Measurements from ENCODE around the gene TMEM126A.
"Not testable (repeated sequence)": the region's sequence is repeated elsewhere in the genome, so short reads cannot be mapped to it uniquely, and the experiment has no call there.

The TMEM126A gene

DNA sequence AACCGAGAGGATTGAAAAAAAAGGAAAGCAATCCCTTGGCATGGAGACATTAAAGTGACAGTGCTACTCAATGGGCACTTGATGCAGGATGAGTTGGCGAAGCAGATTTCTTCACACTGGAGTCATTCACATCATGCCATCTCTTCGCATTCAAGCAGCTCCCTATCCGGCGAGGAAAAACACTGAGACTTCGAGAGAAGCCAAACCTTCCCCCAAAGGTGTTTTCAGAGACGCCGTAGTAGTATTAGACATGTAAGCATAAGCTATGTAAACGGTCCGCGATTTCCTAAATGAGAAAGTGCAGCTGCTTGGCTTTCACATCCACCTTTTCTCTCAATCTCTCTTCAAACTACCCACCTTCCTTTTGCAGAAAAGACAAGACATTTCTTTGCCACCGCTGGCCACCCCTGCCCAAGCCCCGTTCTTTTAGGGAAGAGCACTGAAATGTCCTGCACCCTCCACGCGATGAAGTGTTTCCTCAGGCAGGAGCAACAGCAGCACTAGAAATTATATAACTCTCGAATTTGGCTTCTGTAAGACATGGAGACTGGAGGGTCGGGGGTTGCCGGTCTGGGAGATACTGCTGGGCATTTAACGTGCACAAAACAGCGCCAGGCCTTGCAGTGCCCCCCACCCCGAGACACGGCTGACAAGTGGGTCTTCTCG, 20.3 kb upstream of the TMEM126A start, which contains the start of gene DLG2:
Gene DLG2, minus strand, starts transcription at position 13 of the 666 bp plus-strand sequence.
- peaks cover 15% of the 10 kb centered on the region for H3K36me3 ChIP-seq (ENCODE audit: control insufficient read depth, insufficient read depth, low read length)
- H3K4me1 ChIP-seq (ENCODE audit: control insufficient read depth, insufficient read depth, low read length), result peaks cover 23% of the 10 kb centered on the region
- H3K27ac ChIP-seq (ENCODE audit: low read depth, low read length), result no peak within 1 kb of the TSS
- H3K9me3 ChIP-seq (ENCODE audit: control insufficient read depth, insufficient read depth, low read depth, low read length), result no peaks in the 10 kb centered on the region
- H3K27me3 ChIP-seq (ENCODE audit: control insufficient read depth, insufficient read depth, low read length), result no peaks in the 10 kb centered on the region
- peak within 1 kb of the TSS; percentile 86 for H3K9ac ChIP-seq (ENCODE audit: low read length)
- peak within 1 kb of the TSS; percentile 85 for H3K4me3 ChIP-seq (ENCODE audit: low read depth, low read length)

GRCh38 chr11:85627998-85628770, 19.6 kb upstream of the TMEM126A start, which contains the start of gene TMEM126B:
Gene TMEM126B, plus strand, starts transcription at chr11:85628593. Its CDS starts 15 bp downstream, at chr11:85628608.
- Histone ChIP-seq H3K27me3 (ENCODE audit: control insufficient read depth, insufficient read depth, low read length) (no peaks in the 10 kb centered on the region), H3K9ac (ENCODE audit: low read length) (peak within 1 kb of the TSS; percentile 89), H3K4me1 (ENCODE audit: control insufficient read depth, insufficient read depth, low read length) (peaks cover 23% of the 10 kb centered on the region), H3K4me3 (ENCODE audit: low read depth, low read length) (peak within 1 kb of the TSS; percentile 85), H3K36me3 (ENCODE audit: control insufficient read depth, insufficient read depth, low read length) (peaks cover 15% of the 10 kb centered on the region), H3K9me3 (ENCODE audit: control insufficient read depth, insufficient read depth, low read depth, low read length) (no peaks in the 10 kb centered on the region), H3K27ac (ENCODE audit: low read depth, low read length) (peak within 1 kb of the TSS; percentile 48; the same call in 1 of the 2 replicates)

- Histone ChIP-seq H3K36me3 (ENCODE audit: control insufficient read depth, insufficient read depth, low read length) (peaks cover 16% of the 10 kb centered on the region), H3K27me3 (ENCODE audit: control insufficient read depth, insufficient read depth, low read length) (no peaks in the 10 kb centered on the region), H3K9me3 (ENCODE audit: control insufficient read depth, insufficient read depth, low read depth, low read length) (no peaks in the 10 kb centered on the region), H3K27ac (ENCODE audit: low read depth, low read length) (peak overlapping the region; percentile 48; the same call in 1 of the 2 replicates), H3K4me1 (ENCODE audit: control insufficient read depth, insufficient read depth, low read length) (peaks cover 23% of the 10 kb centered on the region), H3K9ac (ENCODE audit: low read length) (peak overlapping the region; percentile 89), H3K4me3 (ENCODE audit: low read depth, low read length) (peak overlapping the region; percentile 85)
Measured at GRCh38 chr11:85628771-85629341, 18.9 kb upstream of the TMEM126A start.

- H3K4me3 ChIP-seq (ENCODE audit: low read depth, low read length), result no peak overlapping the region
- H3K4me1 ChIP-seq (ENCODE audit: control insufficient read depth, insufficient read depth, low read length), result peaks cover 3% of the 10 kb centered on the region; the same call in 1 of the 2 replicates
- H3K9me3 ChIP-seq (ENCODE audit: control insufficient read depth, insufficient read depth, low read depth, low read length), result no peaks in the 10 kb centered on the region
- H3K36me3 ChIP-seq (ENCODE audit: control insufficient read depth, insufficient read depth, low read length), result peaks cover 53% of the 10 kb centered on the region
- no peak overlapping the region for H3K9ac ChIP-seq (ENCODE audit: low read length)
- H3K27me3 ChIP-seq (ENCODE audit: control insufficient read depth, insufficient read depth, low read length), result no peaks in the 10 kb centered on the region
- H3K27ac ChIP-seq (ENCODE audit: low read depth, low read length), result no peak overlapping the region
Measured at GRCh38 chr11:85634747-85635146, 13.0 kb upstream of the TMEM126A start.

DNA sequence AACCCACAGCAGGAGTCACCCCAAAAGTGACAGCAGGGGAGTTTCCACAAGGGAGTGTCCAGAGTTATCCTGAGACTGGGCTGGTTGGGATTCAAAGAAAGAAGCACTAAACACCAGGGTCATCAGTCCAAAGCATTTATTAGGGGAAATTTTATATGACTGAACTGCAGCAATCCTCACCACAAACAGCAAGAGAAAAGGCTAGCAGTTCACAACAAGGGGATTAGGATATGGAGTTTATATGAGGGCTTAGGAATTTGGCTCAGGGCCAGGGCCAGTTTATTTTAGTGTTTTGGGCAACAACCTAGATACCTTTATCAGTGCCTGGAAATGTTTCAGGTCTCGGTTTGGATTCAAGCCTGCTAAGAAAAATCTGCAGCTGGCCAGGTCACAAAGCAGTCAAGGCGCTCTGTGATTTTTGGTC, 4.6 kb upstream of the TMEM126A start:
- Histone ChIP-seq H3K9me3 (ENCODE audit: control insufficient read depth, insufficient read depth, low read depth, low read length) (no peaks in the 10 kb centered on the region), H3K4me1 (ENCODE audit: control insufficient read depth, insufficient read depth, low read length) (0 out of 2 replicates have a peak, but pooled peaks cover 3% of the 10 kb centered on the region), H3K36me3 (ENCODE audit: control insufficient read depth, insufficient read depth, low read length) (0 out of 2 replicates have a peak, but pooled peaks cover 2% of the 10 kb centered on the region), H3K27me3 (ENCODE audit: control insufficient read depth, insufficient read depth, low read length) (no peaks in the 10 kb centered on the region), H3K9ac (ENCODE audit: low read length) (no peak overlapping the region), H3K27ac (ENCODE audit: low read depth, low read length) (no peak overlapping the region), H3K4me3 (ENCODE audit: low read depth, low read length) (no peak overlapping the region)

DNA sequence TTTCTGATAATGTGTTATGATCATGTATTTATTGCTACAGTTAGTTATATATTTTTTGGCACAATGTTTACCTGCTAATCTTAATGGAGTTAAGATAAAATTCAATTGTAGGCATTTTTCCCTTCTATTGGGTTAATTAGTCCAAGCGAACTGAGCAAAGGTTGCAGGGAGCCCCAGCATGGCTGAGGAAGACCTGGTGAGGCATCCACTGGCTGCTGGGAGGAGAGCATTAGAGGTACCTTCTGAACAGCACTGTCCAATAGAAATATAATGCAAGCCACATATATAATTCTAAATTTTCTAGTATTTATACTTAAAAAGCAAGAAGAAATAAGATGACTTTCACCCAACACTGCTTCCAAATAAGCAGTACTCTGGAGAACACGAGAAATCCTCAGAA, 689 bp upstream of the TMEM126A start:
- Histone ChIP-seq H3K36me3 (ENCODE audit: control insufficient read depth, insufficient read depth, low read length) (no peaks in the 10 kb centered on the region), H3K9ac (ENCODE audit: low read length) (peak overlapping the region; percentile 75), H3K4me1 (ENCODE audit: control insufficient read depth, insufficient read depth, low read length) (0 out of 2 replicates have a peak, but pooled peaks cover 3% of the 10 kb centered on the region), H3K27ac (ENCODE audit: low read depth, low read length) (peak overlapping the region; percentile 10; the same call in 1 of the 2 replicates), H3K4me3 (ENCODE audit: low read depth, low read length) (peak overlapping the region; percentile 72), H3K27me3 (ENCODE audit: control insufficient read depth, insufficient read depth, low read length) (no peaks in the 10 kb centered on the region), H3K9me3 (ENCODE audit: control insufficient read depth, insufficient read depth, low read depth, low read length) (no peaks in the 10 kb centered on the region)

DNA sequence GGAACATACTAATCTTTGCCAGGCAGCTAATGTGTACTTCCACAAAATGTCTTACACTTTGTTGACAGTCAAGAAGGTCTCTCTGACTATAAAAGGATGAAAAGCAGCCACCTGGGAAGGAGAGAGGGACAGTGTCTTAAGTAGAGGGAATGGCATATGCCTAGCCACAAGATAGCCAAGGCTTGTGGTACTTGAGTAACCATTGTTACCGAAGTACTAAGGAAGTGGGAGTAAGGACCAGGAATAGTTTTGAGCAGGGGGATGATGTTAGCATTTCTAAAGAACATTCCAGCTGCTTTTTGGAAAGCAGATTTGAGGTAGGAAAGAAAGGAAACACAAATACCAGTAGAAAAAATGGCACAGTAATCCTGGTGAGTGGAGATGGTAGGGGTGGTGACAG, 3.4 kb downstream of the TMEM126A start:
- Histone ChIP-seq H3K36me3 (ENCODE audit: control insufficient read depth, insufficient read depth, low read length) (peaks cover 21% of the 10 kb centered on the region), H3K27ac (ENCODE audit: low read depth, low read length) (no peak overlapping the region)

DNA sequence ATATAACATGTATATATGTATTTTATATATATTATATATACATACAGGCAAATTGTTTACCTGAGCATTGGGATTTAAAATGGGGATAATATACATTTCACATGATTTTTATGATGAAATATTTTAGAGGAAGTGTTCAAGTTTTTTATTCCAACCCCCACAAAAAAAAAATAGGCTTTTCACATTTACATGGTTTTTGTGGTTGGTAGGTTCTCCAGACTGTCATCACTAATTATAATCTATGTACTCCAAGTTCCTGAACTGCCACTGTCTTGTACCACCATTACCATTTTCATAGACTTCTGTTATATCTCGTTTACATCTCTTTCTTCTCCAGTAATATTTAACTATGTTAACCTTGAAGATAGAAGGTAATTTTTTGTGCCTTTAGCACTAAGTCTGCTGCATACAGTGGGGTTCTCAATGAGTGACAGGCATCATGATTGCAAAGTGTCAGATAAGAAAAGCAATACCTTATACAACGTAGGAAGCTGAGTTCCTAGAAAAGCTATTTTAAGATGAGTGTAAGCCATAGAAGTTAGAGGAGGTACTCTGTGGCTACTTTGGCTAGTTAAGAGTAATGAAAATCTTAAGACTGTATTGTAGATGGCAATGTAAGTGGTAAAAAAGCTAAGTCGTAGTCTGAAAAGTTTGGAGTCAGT, 5.2 kb downstream of the TMEM126A start:
- H3K4me3 ChIP-seq (ENCODE audit: low read depth, low read length), result no peak overlapping the region
- no peaks in the 10 kb centered on the region for H3K4me1 ChIP-seq (ENCODE audit: control insufficient read depth, insufficient read depth, low read length)
- no peak overlapping the region for H3K27ac ChIP-seq (ENCODE audit: low read depth, low read length)
- no peaks in the 10 kb centered on the region for H3K27me3 ChIP-seq (ENCODE audit: control insufficient read depth, insufficient read depth, low read length)
- no peaks in the 10 kb centered on the region for H3K9me3 ChIP-seq (ENCODE audit: control insufficient read depth, insufficient read depth, low read depth, low read length)
- H3K36me3 ChIP-seq (ENCODE audit: control insufficient read depth, insufficient read depth, low read length), result peaks cover 39% of the 10 kb centered on the region
- H3K9ac ChIP-seq (ENCODE audit: low read length), result no peak overlapping the region

More for the DNA sequence above, 3.4 kb downstream of the TMEM126A start:
- Histone ChIP-seq H3K4me1 (ENCODE audit: control insufficient read depth, insufficient read depth, low read length) (no peaks in the 10 kb centered on the region), H3K27me3 (ENCODE audit: control insufficient read depth, insufficient read depth, low read length) (no peaks in the 10 kb centered on the region), H3K9ac (ENCODE audit: low read length) (no peak overlapping the region), H3K9me3 (ENCODE audit: control insufficient read depth, insufficient read depth, low read depth, low read length) (no peaks in the 10 kb centered on the region), H3K4me3 (ENCODE audit: low read depth, low read length) (no peak overlapping the region)

- not testable (repeated sequence) for H3K9me3 ChIP-seq (ENCODE audit: control insufficient read depth, insufficient read depth, low read depth, low read length); H3K27ac ChIP-seq (ENCODE audit: low read depth, low read length); H3K9ac ChIP-seq (ENCODE audit: low read length); H3K4me3 ChIP-seq (ENCODE audit: low read depth, low read length); H3K4me1 ChIP-seq (ENCODE audit: control insufficient read depth, insufficient read depth, low read length); H3K27me3 ChIP-seq (ENCODE audit: control insufficient read depth, insufficient read depth, low read length)
- peaks cover 52% of the 10 kb centered on the region for H3K36me3 ChIP-seq (ENCODE audit: control insufficient read depth, insufficient read depth, low read length)
Measured at GRCh38 chr11:85654343-85654742, 6.6 kb downstream of the TMEM126A start.

DNA sequence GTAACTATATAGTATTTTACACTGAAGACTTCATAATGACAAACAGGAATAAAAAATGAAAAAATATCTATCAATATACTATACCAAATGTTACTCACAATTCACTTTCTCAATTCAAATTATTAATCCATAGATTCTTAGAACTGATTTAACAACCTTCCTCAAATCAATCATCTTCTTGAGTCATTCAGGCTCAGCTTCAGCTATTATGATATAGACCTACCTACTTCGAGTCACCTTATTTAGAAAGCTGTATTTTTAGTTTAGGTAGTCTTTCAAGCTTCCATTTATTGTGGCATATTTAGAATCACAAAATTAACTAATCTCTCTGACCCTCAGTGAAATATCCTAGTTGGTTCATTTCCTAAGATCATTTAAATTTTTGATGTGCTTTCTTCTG, 9.0 kb downstream of the TMEM126A start:
- H3K36me3 ChIP-seq (ENCODE audit: control insufficient read depth, insufficient read depth, low read length), result peaks cover 75% of the 10 kb centered on the region
- no peaks in the 10 kb centered on the region for H3K9me3 ChIP-seq (ENCODE audit: control insufficient read depth, insufficient read depth, low read depth, low read length)
- H3K4me3 ChIP-seq (ENCODE audit: low read depth, low read length), result no peak overlapping the region
- no peak overlapping the region for H3K27ac ChIP-seq (ENCODE audit: low read depth, low read length)
- H3K9ac ChIP-seq (ENCODE audit: low read length), result no peak overlapping the region
- H3K4me1 ChIP-seq (ENCODE audit: control insufficient read depth, insufficient read depth, low read length), result 0 out of 2 replicates have a peak, but pooled peaks cover 7% of the 10 kb centered on the region
- H3K27me3 ChIP-seq (ENCODE audit: control insufficient read depth, insufficient read depth, low read length), result no peaks in the 10 kb centered on the region

All from HUES6 (cell line).